Endometrium (tissue), 2 donors: ENCODE results near the gene PARP6.
"Not testable (repeated sequence)": the region's sequence is repeated elsewhere in the genome, so short reads cannot be mapped to it uniquely, and the experiment has no call there.

Source experiments
- FAIRE-seq: peaks from 2 replicates; lab custom pipeline; 2012; peaks lifted over from hg19 to GRCh38; lab: Jason Lieb, UNC
- donor health status: control.
- donor health status: control.

PARP6 gene

GRCh38 chr15:72278737-72279136, 6.4 kb upstream of the PARP6 start:
- FAIRE-seq: no peak

GRCh38 chr15:72276326-72276700, 4.0 kb upstream of the PARP6 start:
- no peak for FAIRE-seq

- not testable (repeated sequence) for FAIRE-seq
Observed at GRCh38 chr15:72275635-72276325, 3.4 kb upstream of the PARP6 start.

- FAIRE-seq: no peak
Observed at GRCh38 chr15:72272997-72273352, 621 bp upstream of the PARP6 start.

GRCh38 chr15:72271895-72272212, 500 bp downstream of the PARP6 start:
- no peak for FAIRE-seq

GRCh38 chr15:72271221-72271620, 1.1 kb downstream of the PARP6 start:
- FAIRE-seq: no peak

- FAIRE-seq: no peak
Observed at GRCh38 chr15:72269739-72270138, 2.6 kb downstream of the PARP6 start.

GRCh38 chr15:72265031-72265430, 7.3 kb downstream of the PARP6 start:
- no peak for FAIRE-seq

- FAIRE-seq: no peak
Observed at GRCh38 chr15:72252663-72253299, 19.6 kb downstream of the PARP6 start.

GRCh38 chr15:72249142-72249810, 23.1 kb downstream of the PARP6 start:
- no peak for FAIRE-seq

GRCh38 chr15:72248514-72248913, 23.8 kb downstream of the PARP6 start:
- no peak for FAIRE-seq

- no peak for FAIRE-seq
Observed at GRCh38 chr15:72242775-72243370, 29.5 kb downstream of the PARP6 start.

GRCh38 chr15:72239652-72240051, 32.7 kb downstream of the PARP6 start:
- FAIRE-seq: no peak

GRCh38 chr15:72238586-72238985, 33.8 kb downstream of the PARP6 start:
- FAIRE-seq: no peak

- no peak for FAIRE-seq
Observed at GRCh38 chr15:72237853-72238224, 34.5 kb downstream of the PARP6 start.

- FAIRE-seq: no peak
Observed at GRCh38 chr15:72237029-72237852, 35.1 kb downstream of the PARP6 start.

- FAIRE-seq: no peak
Observed at GRCh38 chr15:72236381-72237003, 35.9 kb downstream of the PARP6 start.

GRCh38 chr15:72235298-72235697, 37.1 kb downstream of the PARP6 start:
- no peak for FAIRE-seq

GRCh38 chr15:72233769-72234168, 38.6 kb downstream of the PARP6 start:
- no peak for FAIRE-seq

GRCh38 chr15:72231833-72232478, 40.4 kb downstream of the PARP6 start:
- FAIRE-seq: no peak

- FAIRE-seq: no peak
Observed at GRCh38 chr15:72231066-72231832, 41.1 kb downstream of the PARP6 start, which contains the start of gene PKM. TSS of gene PKM (minus strand) at chr15:72231190. CDS start at chr15:72219097, 12,093 bp downstream.
